ENCODE measurements around the gene OLR1.
"Not testable (repeated sequence)": the region's sequence is repeated elsewhere in the genome, so short reads cannot be mapped to it uniquely, and the experiment has no call there.

Gene OLR1

GRCh38 chr12:10171973-10172728, at the start of gene OLR1:
Gene OLR1, minus strand, starts transcription at chr12:10172132. Its CDS starts 55 bp downstream, at chr12:10172077.
- DNase-seq: no peak

DNA sequence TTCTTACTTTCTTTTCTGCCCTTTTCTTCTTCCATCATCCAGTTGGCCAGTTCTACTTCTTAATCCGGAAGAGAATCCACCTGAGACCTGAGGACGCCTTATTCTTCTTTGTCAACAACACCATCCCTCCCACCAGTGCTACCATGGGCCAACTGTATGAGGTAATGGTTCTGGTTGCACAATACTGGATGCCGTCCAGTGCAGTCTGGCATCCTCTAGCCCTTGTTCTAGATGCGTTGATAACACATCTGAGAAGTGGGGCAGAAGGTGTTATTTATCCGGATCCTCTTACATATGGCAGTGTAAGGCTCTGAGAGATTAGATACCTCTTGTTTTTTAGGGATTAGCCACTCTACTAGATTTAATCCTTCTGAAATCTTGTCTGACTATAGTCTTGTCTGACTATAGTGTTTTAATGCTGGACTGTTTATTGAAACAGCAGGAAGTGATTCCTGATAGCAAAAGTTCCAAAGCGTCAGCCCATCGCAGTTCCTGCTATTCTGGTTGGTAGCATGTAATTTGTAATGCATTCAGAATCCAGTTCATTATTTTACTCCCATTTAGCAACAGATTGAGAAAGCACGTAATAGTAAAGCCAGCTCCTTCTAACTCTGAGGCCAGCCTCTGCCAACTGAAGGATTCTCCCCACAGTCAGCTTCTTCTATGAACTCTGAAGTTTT, 48.6 kb upstream of the OLR1 start:
- no peak for DNase-seq

DNA sequence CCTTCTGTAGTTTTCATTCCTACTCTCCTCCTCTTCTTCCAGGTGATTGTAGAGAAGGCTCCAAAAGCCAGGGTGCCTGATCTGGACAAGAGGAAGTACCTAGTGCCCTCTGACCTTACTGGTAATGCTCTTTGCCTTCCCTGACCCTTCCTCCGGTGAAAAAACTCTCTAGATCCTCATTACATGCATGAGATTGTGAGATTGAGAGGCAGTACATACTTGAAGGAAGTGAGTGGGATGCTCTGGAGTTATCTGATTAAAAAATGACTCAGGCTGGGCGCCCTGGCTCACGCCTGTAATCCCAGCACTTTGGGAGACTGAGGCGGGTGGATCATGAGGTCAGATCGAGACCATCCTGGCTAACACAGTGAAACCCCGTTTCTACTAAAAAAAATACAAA, 46.1 kb upstream of the OLR1 start:
- DNase-seq: no peak

DNA sequence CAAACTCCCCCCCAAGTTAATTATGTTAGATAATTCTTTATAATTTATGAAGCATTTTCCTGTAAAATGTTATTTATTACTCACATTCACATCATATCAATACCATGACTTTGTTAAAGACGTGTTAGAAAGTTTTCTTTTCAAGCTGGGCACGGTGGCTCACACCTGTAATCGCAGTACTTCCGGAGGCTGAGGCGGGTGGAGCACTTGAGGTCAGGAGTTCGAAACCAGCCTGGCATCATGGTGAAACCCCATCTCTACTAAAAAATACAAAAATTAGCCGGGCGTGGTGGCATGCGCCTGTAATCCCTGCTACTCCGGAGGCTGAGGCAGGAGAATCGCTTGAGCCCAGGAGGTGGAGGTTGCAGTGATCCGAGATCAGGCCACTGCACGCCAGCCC, 44.0 kb upstream of the OLR1 start:
- not testable (repeated sequence) for DNase-seq

GRCh38 chr12:10215436-10215835, 43.5 kb upstream of the OLR1 start:
- no peak for DNase-seq

- DNase-seq: no peak
Measured at GRCh38 chr12:10214895-10215267, 42.9 kb upstream of the OLR1 start.

- DNase-seq: peak; percentile 15 to 60
Measured at GRCh38 chr12:10214136-10214894, 42.4 kb upstream of the OLR1 start.

GRCh38 chr12:10213168-10214135, 41.5 kb upstream of the OLR1 start:
- DNase-seq: peak; percentile 49 to 76

GRCh38 chr12:10212739-10213131, 40.8 kb upstream of the OLR1 start, which contains the start of gene GABARAPL1:
Gene GABARAPL1, plus strand, starts transcription at chr12:10212877. Its CDS starts 253 bp downstream, at chr12:10213130.
- DNase-seq: peak; percentile 66 to 93

GRCh38 chr12:10211940-10212738, 40.2 kb upstream of the OLR1 start:
- DNase-seq: peak; percentile 96 to 99

- no peak for DNase-seq
Measured at GRCh38 chr12:10211101-10211939, 39.4 kb upstream of the OLR1 start.

DNA sequence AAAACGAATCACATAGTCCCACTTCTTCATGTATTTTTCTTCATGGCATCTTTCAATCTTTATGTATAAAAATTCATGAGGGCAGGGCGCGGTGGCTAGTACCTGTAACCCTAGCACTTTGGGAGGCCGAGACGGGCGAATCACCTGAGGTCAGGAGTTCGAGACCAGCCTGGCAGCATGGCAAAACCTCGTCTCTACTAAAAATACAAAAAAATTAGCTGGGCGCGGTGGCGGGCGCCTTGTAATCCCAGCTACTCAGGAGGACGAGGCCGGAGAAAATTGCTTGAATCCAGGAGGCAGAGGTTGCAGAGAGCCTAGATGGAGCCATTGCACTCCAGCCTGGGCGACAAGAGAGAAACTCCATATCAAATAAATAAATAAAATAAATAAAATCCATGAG, 38.3 kb upstream of the OLR1 start:
- no peak for DNase-seq

DNA sequence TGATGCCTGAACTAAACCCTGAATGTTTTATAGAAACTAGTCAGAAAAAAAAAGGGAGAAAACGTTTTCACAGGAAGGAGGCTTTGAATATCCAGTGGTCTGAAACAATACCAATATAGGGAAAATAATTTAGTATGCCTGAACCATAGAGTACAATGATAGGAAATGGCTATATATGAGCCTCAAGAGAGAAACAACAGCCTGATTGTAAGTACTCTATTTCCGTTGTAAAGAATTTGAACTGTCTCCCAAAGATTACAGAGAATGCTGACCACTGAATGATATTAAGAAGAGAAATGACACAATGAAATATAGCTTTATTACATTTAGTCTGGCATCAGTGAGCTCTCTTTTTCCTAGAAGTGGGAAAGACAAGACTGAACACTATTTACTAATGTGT, 35.2 kb upstream of the OLR1 start:
- no peak for DNase-seq

DNA sequence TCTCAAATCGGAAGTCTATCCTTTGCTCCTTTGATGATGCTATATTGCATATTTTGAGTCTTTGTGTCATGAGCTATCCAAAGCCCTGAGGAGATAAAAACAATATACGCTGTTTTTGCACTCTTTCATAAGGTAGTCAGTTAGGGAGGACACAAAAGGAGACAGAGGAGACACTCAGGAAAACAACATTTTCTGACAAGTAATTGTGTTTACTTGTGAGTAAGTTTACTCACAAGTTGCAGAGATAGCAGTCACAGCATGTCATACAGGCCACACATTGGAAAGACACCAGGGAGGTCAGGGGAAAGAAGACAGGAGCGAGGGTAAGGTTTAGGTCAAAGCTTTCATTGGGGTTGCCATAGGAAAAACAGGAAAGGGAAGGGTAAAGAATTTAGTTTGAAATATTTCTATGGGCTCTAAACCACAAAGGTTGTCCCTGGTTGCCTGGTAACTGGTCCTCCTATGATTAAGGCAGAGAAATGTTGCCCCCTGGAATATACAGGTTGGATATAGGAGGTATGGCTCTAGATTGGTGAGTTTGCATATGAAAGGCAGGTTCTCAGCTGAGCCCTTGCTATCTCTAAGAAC, 33.4 kb upstream of the OLR1 start:
- peak; percentile 81 to 84 for DNase-seq

DNA sequence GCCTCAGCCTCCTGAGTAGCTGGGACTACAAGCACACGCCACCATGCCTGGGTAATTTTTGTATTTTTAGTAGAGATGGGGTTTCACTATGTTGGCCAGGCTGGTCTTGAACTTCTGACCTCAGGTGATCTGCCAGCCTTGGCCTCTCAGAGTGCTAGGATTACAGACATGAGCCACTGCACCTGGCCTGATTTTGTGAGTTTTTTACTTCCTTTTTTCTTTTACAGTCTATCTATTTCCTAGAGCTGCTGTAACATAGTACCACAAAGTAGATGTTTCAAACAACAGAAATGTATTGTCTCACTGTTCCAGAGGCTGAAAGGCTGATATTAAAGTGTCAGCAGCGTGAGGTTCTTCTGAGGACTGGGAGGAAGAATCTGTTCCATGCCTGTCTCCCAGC, 32.6 kb upstream of the OLR1 start:
- DNase-seq: not testable (repeated sequence)

DNA sequence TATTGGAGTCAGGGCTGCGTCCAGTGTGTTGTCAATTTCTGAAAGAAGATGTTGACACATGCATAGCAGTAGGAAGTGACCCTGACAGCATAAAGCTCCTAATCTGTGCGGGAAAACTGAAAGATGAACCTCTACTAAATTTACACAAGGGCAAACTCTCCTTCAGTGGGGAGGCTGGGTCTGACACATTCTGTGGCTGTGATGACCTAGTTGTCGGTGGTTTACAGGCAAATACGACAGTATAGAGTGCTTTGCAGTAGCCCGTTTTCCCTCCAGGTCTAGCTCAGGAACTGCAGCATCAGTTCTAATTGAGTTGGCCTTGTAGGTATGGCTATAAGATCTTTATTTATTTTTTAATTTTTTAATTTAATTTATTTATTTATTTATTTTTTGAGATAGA, 25.9 kb upstream of the OLR1 start:
- no peak for DNase-seq

DNA sequence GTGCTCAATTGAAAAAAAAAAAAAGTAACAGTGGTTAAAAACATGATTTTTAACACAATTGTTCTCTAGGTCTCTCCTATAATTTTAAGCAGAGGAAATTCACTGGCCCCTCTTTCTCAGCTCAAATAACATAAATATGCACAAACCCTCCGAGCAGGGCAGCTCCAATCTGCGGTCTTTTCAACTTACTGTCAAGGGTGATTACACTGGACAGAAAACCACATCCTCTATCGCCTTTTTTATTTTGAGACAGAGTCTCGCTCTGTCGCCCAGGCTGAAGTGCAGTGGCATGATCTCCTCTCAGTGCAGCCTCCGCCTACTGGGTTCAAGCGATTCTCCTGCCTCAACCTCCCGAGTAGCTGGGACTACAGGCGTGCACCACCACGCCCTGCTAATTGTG, 24.3 kb upstream of the OLR1 start:
- DNase-seq: no peak

- no peak for DNase-seq
Measured at GRCh38 chr12:10194160-10194670, 22.3 kb upstream of the OLR1 start.

GRCh38 chr12:10191865-10192264, 19.9 kb upstream of the OLR1 start:
- no peak for DNase-seq

Measured in SW 1271 (cell line).